Measurements from ENCODE around the gene ALG12. TPM values are rescaled to one million over a fixed set of nuclear protein-coding genes. Genes with fewer than 3 reads are reported as not detected.

The ALG12 gene
- total and polyA plus RNA-seq, 2 of the 8 experiments (the other 6 are each of a cell fraction or from before 2014, with no cell fraction given) = 13.4 to 22.5 TPM

- H3K36me3 ChIP-seq (ENCODE audit: control insufficient read depth in 2 of 4, insufficient read depth in 4 of 4, low read length in 3 of 4) = peaks cover 8 to 18% (median 12%) of the 10 kb centered on the region in 4 experiments; a peak in 6 of 8 replicates
- H3K79me2 ChIP-seq (ENCODE audit: control insufficient read depth in 1 of 2, insufficient read depth in 2 of 2, low read length in 2 of 2) = peaks cover 0 to 19% of the 10 kb centered on the region in 2 experiments; a peak in 1 of 4 replicates
- peak overlapping the region; percentile 34 for H4K5ac ChIP-seq (ENCODE audit: insufficient read length, low read depth, low read length)
- H2BK15ac ChIP-seq (ENCODE audit: low read length) = no peak overlapping the region; the same call in 1 of the 2 replicates
- peak overlapping the region; percentile 75; the same call in 1 of the 2 replicates for H2BK12ac ChIP-seq (ENCODE audit: low read depth, low read length)
- H3K4me3 ChIP-seq (ENCODE audit: extremely low read depth in 1 of 4, insufficient read depth in 2 of 4, low read depth in 3 of 4, low read length in 4 of 4) = peak overlapping the region; percentile 49 to 79 (median 74)
- H2BK20ac ChIP-seq (ENCODE audit: low read length) = no peak overlapping the region
- no peak overlapping the region for H2AFZ ChIP-seq (ENCODE audit: low read length)
- no peak for FAIRE-seq
- CTCF ChIA-PET (ENCODE audit: partially characterized antibody) = interaction anchor here (0.8 to 1.7 kb wide), 4 partner anchors 18 to 194 kb away, joined by 3 to 4 read pairs (median 4); no protein-coding TSS in a partner anchor
- POLR2A ChIA-PET (ENCODE audit: partially characterized antibody) = interaction anchor here (0.6 to 2.6 kb wide), 5 partner anchors 10 to 69 kb away, joined by 3 to 10 read pairs (median 7); partner anchors contain the start of gene ALG12
- DNase-seq (ENCODE audit: low read depth in 1 of 2, low spot score in 2 of 2) = peak in 1 of 2 experiments; percentile 77
- H3K79me1 ChIP-seq (ENCODE audit: low read depth, low read length) = 0 out of 2 replicates have a peak, but pooled peaks cover 2% of the 10 kb centered on the region
- peak overlapping the region; percentile 81 for H4K8ac ChIP-seq (ENCODE audit: extremely low read depth, insufficient read depth, low read length)
- peaks cover 13% of the 10 kb centered on the region; the same call in 1 of the 2 replicates for H3K23me2 ChIP-seq (ENCODE audit: low read depth, low read length)
- H3K9ac ChIP-seq (replicated peaks in 1 of 4; ENCODE audit: extremely low read depth in 1 of 4, low read depth in 3 of 4, low read length in 3 of 4) = peak overlapping the region in 3 of 4 experiments; percentile 29 to 72 (median 66); a peak in 5 of 7 replicates
- peak overlapping the region; percentile 83 for H2BK5ac ChIP-seq (ENCODE audit: low read depth, low read length)
- H3K14ac ChIP-seq (ENCODE audit: insufficient read length) = no peak overlapping the region
- peak overlapping the region; percentile 60; the same call in 1 of the 2 replicates for H3K18ac ChIP-seq (ENCODE audit: extremely low read depth, low read length)
- no peak overlapping the region for H2AK5ac ChIP-seq (ENCODE audit: low read depth, low read length)
- peak overlapping the region; percentile 51 to 96 for H3K4me2 ChIP-seq (ENCODE audit: insufficient read depth in 1 of 2, low read depth in 2 of 2, low read length in 2 of 2)
- H3K27ac ChIP-seq (ENCODE audit: low read depth, low read length) = peak overlapping the region; percentile 79
- peak overlapping the region; percentile 96 for H4K91ac ChIP-seq (replicated peaks; ENCODE audit: insufficient read length, low read length)
- no peak overlapping the region for H2BK120ac ChIP-seq (replicated peaks; ENCODE audit: low read depth, low read length)
- H3K23ac ChIP-seq (ENCODE audit: insufficient read length) = no peak overlapping the region
- H3K9me3 ChIP-seq (ENCODE audit: insufficient read depth in 2 of 2, low read depth in 1 of 2, low read length in 1 of 2) = no peaks in the 10 kb centered on the region
- peaks cover 0 to 27% (median 13%) of the 10 kb centered on the region in 4 experiments; a peak in 5 of 7 replicates for H3K4me1 ChIP-seq (replicated peaks in 1 of 4; ENCODE audit: control insufficient read depth in 3 of 4, insufficient read depth in 4 of 4, low read length in 3 of 4)
- peak overlapping the region; percentile 75 for H3K56ac ChIP-seq (replicated peaks; ENCODE audit: insufficient read length, low read depth, low read length)
- peaks cover 16 to 20% of the 10 kb centered on the region in 2 experiments for H4K20me1 ChIP-seq (replicated peaks in 1 of 2; ENCODE audit: control insufficient read depth in 1 of 2, insufficient read depth in 2 of 2, low read length in 2 of 2)
- 27% methylated on average over 23 of the region's 70 CpGs; no CpG with 5 or more reads in 1 of the 2 experiments for WGBS, 2 experiments (ENCODE audit: extremely low coverage in 1 of 2, insufficient coverage in 1 of 2, insufficient read length in 1 of 2, insufficient replicate concordance in 2 of 2, low coverage in 1 of 2, low lambda C conversion rate in 2 of 2, missing lambda C conversion rate in 1 of 2)
- no peak overlapping the region for H3K4ac ChIP-seq (replicated peaks; ENCODE audit: insufficient read length, low read depth, low read length)
- H3K27me3 ChIP-seq (replicated peaks in 1 of 4; ENCODE audit: control insufficient read depth in 3 of 4, extremely low read depth in 1 of 4, insufficient read depth in 3 of 4, low read length in 3 of 4) = peaks cover 0 to 12% (median 6%) of the 10 kb centered on the region in 4 experiments; a peak in 6 of 7 replicates
- no peak for TF ChIP-seq RBBP5 (IDR thresholded peaks at IDR 0.05; ENCODE audit: borderline replicate concordance, low read depth, low read length)
- TF ChIP-seq RXRA (IDR thresholded peaks at IDR 0.05; ENCODE audit: insufficient read depth, low read depth, low read length) = no peak
- no peak for TF ChIP-seq HDAC6 (IDR thresholded peaks at IDR 0.05; ENCODE audit: low read depth, low read length)
- no peak for TF ChIP-seq TEAD4 (IDR thresholded peaks at IDR 0.05; ENCODE audit: low read depth, low read length)
- TF ChIP-seq CEBPB (IDR thresholded peaks at IDR 0.05; ENCODE audit: low read depth, low read length) = no peak
- no peak for TF ChIP-seq MAFK (IDR thresholded peaks at IDR 0.05; ENCODE audit: low read depth, low read length)
- TF ChIP-seq GTF2F1 (IDR thresholded peaks at IDR 0.05; ENCODE audit: borderline replicate concordance, low read depth, low read length) = no peak
- no peak for TF ChIP-seq BCL11A (IDR thresholded peaks at IDR 0.05; ENCODE audit: low read depth in 2 of 2, low read length in 2 of 2)
- 0 out of 2 replicates have a peak, but pooled peaks have one; percentile 15 for TF ChIP-seq TAF1 (IDR thresholded peaks at IDR 0.05; ENCODE audit: low read depth, low read length)
- no peak for TF ChIP-seq EGR1 (IDR thresholded peaks at IDR 0.05; ENCODE audit: borderline replicate concordance, low read depth, low read length)
- TF ChIP-seq SP2 (IDR thresholded peaks at IDR 0.05; ENCODE audit: low read length) = no peak
- TF ChIP-seq KDM1A (IDR thresholded peaks at IDR 0.05; ENCODE audit: borderline replicate concordance, low read length) = no peak
Measured at GRCh38 chr22:49962012-49962750, 43.9 kb upstream of the ALG12 start.

Measured in H1 (cell line).